Liver (tissue), 9 donors: ENCODE measurements around the gene KCNMB2. TPM values are rescaled to one million over a fixed set of nuclear protein-coding genes. Genes with fewer than 3 reads are reported as not detected.

ENCODE experiments used
- DNase-seq: peaks from one replicate; pipeline ENCODE4 v3.0.0-alpha.2; 2017; ENCODE audit warnings: low spot score
- H3K27ac ChIP-seq, 2 donors: one replicate each; pipeline ENCODE4 v1.7.0; 2013; ENCODE audit warnings: inconsistent platforms in 2 of 2, low read length in 2 of 2, control low read depth in 1 of 2, low read depth in 1 of 2, mild to moderate bottlenecking in 1 of 2
- H3K27me3 ChIP-seq, 4 donors: one replicate each; pipeline versions ENCODE4 v1.6.1 to v1.7.0; 2013; ENCODE audit warnings: low read length in 3 of 4, inconsistent platforms in 1 of 4, mild to moderate bottlenecking in 1 of 4, moderate library complexity in 1 of 4; ENCODE audit not compliant: control insufficient read depth in 4 of 4, insufficient read depth in 4 of 4
- H3K36me3 ChIP-seq, 4 donors: one replicate each; pipeline versions ENCODE4 v1.6.1 to v1.7.0; 2013; ENCODE audit warnings: low read length in 3 of 4, mild to moderate bottlenecking in 3 of 4, low read depth in 1 of 4, moderate library complexity in 1 of 4; ENCODE audit not compliant: control insufficient read depth in 4 of 4, insufficient read depth in 3 of 4
- H3K4me1 ChIP-seq, 4 donors: one replicate each; pipeline versions ENCODE4 v1.6.1 to v1.7.0; 2013; ENCODE audit warnings: low read length in 3 of 4, mild to moderate bottlenecking in 3 of 4, moderate library complexity in 1 of 4; ENCODE audit not compliant: control insufficient read depth in 4 of 4, insufficient read depth in 4 of 4
- H3K4me3 ChIP-seq, 3 donors: one replicate each; pipeline versions ENCODE4 v1.6.1 to v1.7.0; 2013; ENCODE audit warnings: low read length in 3 of 3, control low read depth in 1 of 3, low read depth in 1 of 3, mild to moderate bottlenecking in 1 of 3
- H3K9ac ChIP-seq, 2 donors: one replicate each; pipeline ENCODE4 v1.7.0; 2013; ENCODE audit warnings: low read length in 2 of 2, mild to moderate bottlenecking in 2 of 2, moderate library complexity in 2 of 2, control low read depth in 1 of 2, low read depth in 1 of 2
- H3K9me3 ChIP-seq, 4 donors: one replicate each; pipeline versions ENCODE4 v1.6.1 to v1.7.0; 2013; ENCODE audit warnings: low read length in 3 of 4; ENCODE audit not compliant: control insufficient read depth in 4 of 4
- ATF3 ChIP-seq: IDR thresholded peaks from 2 replicates; pipeline ENCODE4 v1.6.1; 2016; ENCODE audit warnings: antibody characterized with exemption
- CTCF ChIP-seq: fragments of 150-350 bp; IDR thresholded peaks from 2 replicates; pipeline ENCODE4 v1.5.1; 2017; ENCODE audit warnings: improper control_type of control experiment, low read depth, low read length; ENCODE audit not compliant: missing input control
- EGR1 ChIP-seq, 2 donors: IDR thresholded peaks; 2 replicates each; pipeline ENCODE4 v1.6.1; 2016 to 2018; ENCODE audit warnings: antibody characterized with exemption in 2 of 2, low read depth in 2 of 2
- FOXA1 ChIP-seq: IDR thresholded peaks from 2 replicates; pipeline ENCODE4 v1.6.1; 2016; ENCODE audit warnings: antibody characterized with exemption
- FOXA2 ChIP-seq: IDR thresholded peaks from 2 replicates; pipeline ENCODE4 v1.6.1; 2016; ENCODE audit warnings: antibody characterized with exemption
- GABPA ChIP-seq, 2 donors: IDR thresholded peaks in 1 of 2; conservative IDR thresholded peaks in 1 of 2; 2 replicates each; pipeline ENCODE4 v1.6.1; 2016; ENCODE audit warnings: antibody characterized with exemption in 2 of 2, mild to moderate bottlenecking in 1 of 2, moderate library complexity in 1 of 2
- HNF4A ChIP-seq, 2 donors: conservative IDR thresholded peaks; 2 replicates each; pipeline ENCODE4 v1.6.1; 2016; ENCODE audit warnings: antibody characterized with exemption in 2 of 2, mild to moderate bottlenecking in 2 of 2
- HNF4G ChIP-seq: IDR thresholded peaks from 2 replicates; pipeline ENCODE4 v1.6.1; 2016; ENCODE audit warnings: antibody characterized with exemption
- JUND ChIP-seq, 2 donors: IDR thresholded peaks; 2 replicates each; pipeline ENCODE4 v1.6.1; 2016; ENCODE audit warnings: antibody characterized with exemption in 2 of 2
- MAX ChIP-seq: IDR thresholded peaks from 2 replicates; pipeline ENCODE4 v1.6.1; 2016; ENCODE audit warnings: antibody characterized with exemption
- NR2F2 ChIP-seq: IDR thresholded peaks from 2 replicates; pipeline ENCODE4 v1.6.1; 2016; ENCODE audit warnings: antibody characterized with exemption
- RAD21 ChIP-seq, 2 donors: IDR thresholded peaks; 2 replicates each; pipeline ENCODE4 v1.6.1; 2016; ENCODE audit warnings: antibody characterized with exemption in 2 of 2, mild to moderate bottlenecking in 2 of 2
- REST ChIP-seq: IDR thresholded peaks from 2 replicates; pipeline ENCODE4 v1.6.1; 2016; ENCODE audit warnings: antibody characterized with exemption, mild to moderate bottlenecking
- RXRA ChIP-seq, 2 donors: IDR thresholded peaks; 2 replicates each; pipeline ENCODE4 v1.6.1; 2017 to 2018; ENCODE audit warnings: antibody characterized with exemption in 2 of 2, mild to moderate bottlenecking in 1 of 2
- SP1 ChIP-seq: IDR thresholded peaks from 2 replicates; pipeline ENCODE4 v1.6.1; 2018; ENCODE audit warnings: antibody characterized with exemption, mild to moderate bottlenecking
- TAF1 ChIP-seq: conservative IDR thresholded peaks from 2 replicates; pipeline ENCODE4 v1.6.1; 2016; ENCODE audit warnings: antibody characterized with exemption, mild to moderate bottlenecking
- YY1 ChIP-seq: IDR thresholded peaks from 2 replicates; pipeline ENCODE4 v1.6.1; 2016; ENCODE audit warnings: antibody characterized with exemption, mild to moderate bottlenecking
- ZBTB33 ChIP-seq: IDR thresholded peaks from 2 replicates; pipeline ENCODE4 v1.6.1; 2016; ENCODE audit warnings: antibody characterized with exemption
- WGBS: extraction: QIAGEN DNeasy Blood & Tissue Kit; methylation state at CpG from one replicate; pipeline ENCODE4 v1.1.7; 2013; 5-methylcytosine and 5-hydroxymethylcytosine counted together
- polyA plus RNA-seq, 2 donors: library from polyadenylated mRNA; stranded (reverse) in 1 of 2; unstranded in 1 of 2; fragments of 200-250 nt in 1 of 2; fragments of >200 nt in 1 of 2; fragmentation: Nextera tagmentation in 1 of 2; extraction: Ambion mirVana in 1 of 2; gene quantifications; one replicate each; pipeline versions ENCODE4 v1.2.1 to v1.2.3, GENCODE V29; 2013 to 2015
- total RNA-seq, 2 donors: library from RNA; depleted of rRNA; stranded (reverse); fragments of >200 nt; gene quantifications; one replicate each; pipeline ENCODE4 v1.2.3, GENCODE V29; 2014
- donor health status: healthy.
- donor health status: healthy.
- donor health status: healthy.
- donor health status: healthy.
- donor health status: healthy.

KCNMB2 gene
- total and polyA plus RNA-seq, 4 donors: 0.08 to 0.33 (median 0.16) TPM; not detected in 1

GRCh38 chr3:178875157-178875556 is 338.9 kb downstream of the KCNMB2 start:
- Histone ChIP-seq H3K4me1 (no peaks in the 10 kb centered on the region), H3K27me3 (no peaks in the 10 kb centered on the region), H3K4me3 (no peak overlapping the region), H3K9ac (no peak overlapping the region), H3K9me3 (no peaks in the 10 kb centered on the region), H3K36me3 (no peaks in the 10 kb centered on the region), H3K27ac (no peak overlapping the region)
- WGBS: 63% methylated on average over 1 of the region's 1 CpG
- TF ChIP-seq FOXA2 (no peak), NR2F2 (no peak), HNF4G (no peak), HNF4A (conservative IDR thresholded peaks at IDR 0.05) (no peak), JUND (IDR thresholded peaks at IDR 0.05) (no peak), EGR1 (IDR thresholded peaks at IDR 0.05; ENCODE audit: low read depth in 2 of 2) (no peak), RAD21 (IDR thresholded peaks at IDR 0.05) (no peak), FOXA1 (no peak), GABPA (IDR thresholded peaks at IDR 0.05 in 1 of 2, conservative IDR thresholded peaks at IDR 0.05 in 1 of 2) (no peak), MAX (no peak), ZBTB33 (no peak), YY1 (no peak), SP1 (no peak), CTCF (no peak), ATF3 (no peak)
- no peak for DNase-seq

GRCh38 chr3:178875836-178876235 is 339.6 kb downstream of the KCNMB2 start:
- 63% methylated on average over 5 of the region's 5 CpGs for WGBS
- no peak for TF ChIP-seq REST
- TF ChIP-seq GABPA (IDR thresholded peaks at IDR 0.05 in 1 of 2, conservative IDR thresholded peaks at IDR 0.05 in 1 of 2): no peak
- no peak for TF ChIP-seq ZBTB33
- no peak for TF ChIP-seq FOXA2
- TF ChIP-seq FOXA1: no peak
- no peak for TF ChIP-seq ATF3
- no peak for TF ChIP-seq MAX
- TF ChIP-seq CTCF: no peak
- no peak for TF ChIP-seq JUND (IDR thresholded peaks at IDR 0.05)
- no peak for TF ChIP-seq EGR1 (IDR thresholded peaks at IDR 0.05; ENCODE audit: low read depth in 2 of 2)
- TF ChIP-seq TAF1: no peak
- no peak for TF ChIP-seq HNF4A (conservative IDR thresholded peaks at IDR 0.05)
- TF ChIP-seq RAD21 (IDR thresholded peaks at IDR 0.05): no peak
- TF ChIP-seq RXRA (IDR thresholded peaks at IDR 0.05): no peak
- TF ChIP-seq HNF4G: no peak
- TF ChIP-seq SP1: no peak
- TF ChIP-seq NR2F2: no peak
- TF ChIP-seq YY1: no peak
- H3K4me3 ChIP-seq: no peak overlapping the region
- no peaks in the 10 kb centered on the region for H3K36me3 ChIP-seq
- H3K9me3 ChIP-seq: no peaks in the 10 kb centered on the region
- DNase-seq: no peak
- no peak overlapping the region for H3K27ac ChIP-seq
- no peaks in the 10 kb centered on the region for H3K27me3 ChIP-seq
- no peaks in the 10 kb centered on the region for H3K4me1 ChIP-seq
- H3K9ac ChIP-seq: no peak overlapping the region
